Activated T-helper 1 cell treated with anti-CD3 and anti-CD28 coated beads, Interleukin-12 subunit alpha, Interleukin-12 subunit beta, Interleukin-2, Interleukin-4 antibody, amounts not matched to agents 30 ng/mL and 10 ng/mL and 1 ng/mL, durations not matched to agents 14 hours and 24 hours and 36 hours (primary cell): ENCODE results near the gene CD9. TPM values are rescaled to one million over a fixed set of nuclear protein-coding genes. Genes with fewer than 3 reads are reported as not detected.

Experiments
- DNase-seq: peaks from one replicate; pipeline ENCODE4 v3.0.0; 2021; ENCODE audit warnings: low spot score
- H3K27ac Mint-ChIP-seq: one replicate; pipeline ENCODE4 v1.8.0; 2021; ENCODE audit warnings: mild to moderate bottlenecking, mixed read lengths
- H3K27me3 Mint-ChIP-seq: one replicate; pipeline ENCODE4 v1.8.0; 2022; ENCODE audit warnings: mild to moderate bottlenecking, moderate library complexity, mixed read lengths; ENCODE audit not compliant: insufficient read depth
- H3K36me3 Mint-ChIP-seq: one replicate; pipeline ENCODE4 v1.8.0; 2021; ENCODE audit warnings: low read depth, mixed read lengths
- H3K4me1 Mint-ChIP-seq: one replicate; pipeline ENCODE4 v1.8.0; 2021; ENCODE audit warnings: low read depth, mixed read lengths
- H3K4me3 Mint-ChIP-seq: one replicate; pipeline ENCODE4 v1.8.0; 2021; ENCODE audit warnings: mild to moderate bottlenecking, moderate library complexity, mixed read lengths
- H3K9me3 Mint-ChIP-seq: one replicate; pipeline ENCODE4 v1.8.0; 2021; ENCODE audit warnings: mixed read lengths
- intact Hi-C: fragments of 100-400 bp; cut with micrococcal nuclease; formaldehyde crosslinking; loops from one replicate; pipeline ENCODE4 v1.15.1; 2024
- total RNA-seq: library from RNA; stranded (reverse); gene quantifications from 2 replicates; pipeline ENCODE4 v1.2.3, GENCODE V29; 2022

Gene CD9
- total RNA-seq, 1 donor from 2014 or later = 50.9 TPM

DNA sequence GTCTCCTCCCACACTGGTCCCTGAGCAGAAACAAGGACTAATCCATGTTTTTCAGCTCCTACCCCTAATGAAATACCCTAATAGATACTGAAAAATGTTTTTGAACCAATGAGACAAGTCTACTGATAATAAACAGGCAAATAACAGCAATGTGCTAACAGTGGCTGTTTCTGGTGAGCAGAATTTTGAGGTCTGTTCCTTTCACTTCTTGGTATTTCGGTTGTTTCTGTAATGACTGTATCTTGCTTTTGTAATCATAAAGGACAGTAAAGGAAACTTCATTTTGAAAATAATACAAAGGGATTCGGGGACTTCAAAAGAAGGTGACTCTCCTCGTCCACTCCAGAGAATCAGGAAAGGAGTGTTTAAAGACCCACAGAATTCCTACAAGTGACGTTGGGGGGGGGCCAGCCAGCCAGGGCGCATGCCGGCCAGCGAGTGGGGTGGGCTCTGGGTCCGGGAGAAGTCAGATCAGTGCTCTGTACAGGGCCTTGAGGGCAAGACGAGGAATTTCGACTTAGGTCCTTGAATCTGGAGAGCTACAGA lies 1.1 kb upstream of the CD9 start:
- H3K27ac Mint-ChIP-seq = peak overlapping the region; percentile 45
- peak overlapping the region; percentile 50 for H3K4me3 Mint-ChIP-seq
- intact Hi-C loops = loop anchor here (1.0 to 10.0 kb wide), 4 partner anchors 32 to 214 kb away; no protein-coding TSS in a partner anchor
- peaks cover 27% of the 10 kb centered on the region for H3K27me3 Mint-ChIP-seq
- peaks cover 36% of the 10 kb centered on the region for H3K4me1 Mint-ChIP-seq
- no peak for DNase-seq
- no peaks in the 10 kb centered on the region for H3K9me3 Mint-ChIP-seq
- no peaks in the 10 kb centered on the region for H3K36me3 Mint-ChIP-seq

DNA sequence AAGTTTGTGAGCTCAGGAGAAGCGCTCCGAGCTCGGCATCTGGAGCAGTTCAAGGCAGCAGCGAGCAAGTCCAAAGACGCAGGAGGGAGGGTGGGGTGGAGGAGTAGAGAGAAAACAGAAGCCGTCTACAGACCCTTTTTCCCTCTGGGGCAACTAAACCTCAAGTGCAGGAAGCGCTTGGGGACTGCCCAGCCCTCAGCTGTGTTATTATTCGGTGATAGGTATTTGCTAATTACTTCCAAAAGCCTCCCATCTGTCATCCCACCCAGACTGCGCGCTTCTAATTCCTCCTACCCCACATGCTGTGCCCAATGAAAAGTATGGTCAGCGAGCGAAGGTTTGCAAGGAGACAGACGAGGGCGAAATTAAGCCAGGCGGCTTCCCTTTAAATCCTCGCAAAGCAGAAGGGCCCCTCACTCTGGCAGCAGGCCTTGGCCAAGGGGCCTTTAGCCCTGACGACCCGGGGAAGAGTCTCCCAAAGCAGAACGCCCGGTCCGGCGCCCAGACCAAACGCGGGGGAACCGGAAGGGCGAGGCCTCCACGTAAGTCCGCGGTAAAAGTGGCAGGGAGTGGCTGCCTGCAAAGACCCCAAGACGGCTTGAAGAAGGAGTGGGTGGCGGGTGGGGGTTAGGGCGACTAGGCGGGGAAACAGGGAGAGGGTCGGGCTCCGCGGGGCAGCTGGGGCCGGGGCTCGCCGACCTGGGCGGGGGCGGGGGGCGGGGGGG lies 507 bp upstream of the CD9 start:
- peaks cover 36% of the 10 kb centered on the region for H3K4me1 Mint-ChIP-seq
- no peak for DNase-seq
- peaks cover 27% of the 10 kb centered on the region for H3K27me3 Mint-ChIP-seq
- intact Hi-C loops = loop anchor here (1.0 to 10.0 kb wide), 6 partner anchors 15 to 215 kb away; no protein-coding TSS in a partner anchor
- H3K9me3 Mint-ChIP-seq = no peaks in the 10 kb centered on the region
- H3K27ac Mint-ChIP-seq = peak overlapping the region; percentile 45
- H3K4me3 Mint-ChIP-seq = peak overlapping the region; percentile 50
- no peaks in the 10 kb centered on the region for H3K36me3 Mint-ChIP-seq

DNA sequence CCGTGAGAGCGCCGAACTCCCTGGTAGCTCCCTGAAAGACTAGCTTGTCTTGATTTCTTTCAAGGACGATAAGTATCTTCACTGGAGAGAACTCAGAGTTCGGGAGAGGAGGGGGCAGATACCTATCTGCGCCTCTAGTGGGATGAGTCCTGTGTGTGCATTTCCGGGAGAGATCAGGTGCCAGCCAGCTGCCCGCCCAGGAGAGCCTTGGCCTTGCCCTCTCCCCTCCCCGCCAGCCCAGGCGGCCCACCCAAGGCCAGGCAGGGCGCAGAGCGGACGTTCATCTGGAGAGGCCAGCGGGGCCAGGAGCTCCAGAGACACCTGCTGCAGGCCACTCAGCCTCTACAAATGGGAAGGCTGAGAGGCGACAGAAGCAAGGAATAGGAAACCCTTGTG lies 1.0 kb downstream of the CD9 start:
- DNase-seq = no peak
- H3K27me3 Mint-ChIP-seq = peaks cover 27% of the 10 kb centered on the region
- no peaks in the 10 kb centered on the region for H3K9me3 Mint-ChIP-seq
- peaks cover 34% of the 10 kb centered on the region for H3K4me1 Mint-ChIP-seq
- intact Hi-C loops = loop anchor here (2.0 kb wide), 2 partner anchors 14 to 32 kb away; no protein-coding TSS in a partner anchor
- no peak overlapping the region for H3K27ac Mint-ChIP-seq
- no peaks in the 10 kb centered on the region for H3K36me3 Mint-ChIP-seq
- H3K4me3 Mint-ChIP-seq = peak overlapping the region; percentile 78

DNA sequence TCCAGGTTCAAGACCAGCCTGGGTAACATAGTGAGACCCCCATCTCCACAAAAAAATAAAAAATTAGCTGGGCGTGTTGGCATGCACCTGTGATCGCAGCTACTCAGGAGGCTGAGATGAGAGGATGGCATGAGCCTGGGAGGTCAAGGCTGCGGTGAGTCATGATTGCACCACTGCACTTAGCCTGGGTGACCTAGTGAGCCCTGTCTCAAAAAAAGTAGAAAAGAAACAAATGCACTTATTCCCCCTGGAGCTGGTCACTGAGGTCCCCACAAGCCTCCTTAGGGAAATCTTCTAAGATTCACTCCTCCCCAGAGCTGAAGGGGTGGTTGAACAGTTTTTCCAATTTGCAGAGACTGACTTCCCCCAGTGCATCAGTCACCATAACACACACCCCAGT lies 1.6 kb downstream of the CD9 start:
- H3K9me3 Mint-ChIP-seq = no peaks in the 10 kb centered on the region
- H3K36me3 Mint-ChIP-seq = no peaks in the 10 kb centered on the region
- H3K4me1 Mint-ChIP-seq = peaks cover 32% of the 10 kb centered on the region
- DNase-seq = no peak
- H3K27me3 Mint-ChIP-seq = peaks cover 27% of the 10 kb centered on the region
- H3K27ac Mint-ChIP-seq = no peak overlapping the region
- peak overlapping the region; percentile 78 for H3K4me3 Mint-ChIP-seq
- intact Hi-C loops = loop anchor here (2.0 kb wide), 2 partner anchors 13 to 33 kb away; no protein-coding TSS in a partner anchor

DNA sequence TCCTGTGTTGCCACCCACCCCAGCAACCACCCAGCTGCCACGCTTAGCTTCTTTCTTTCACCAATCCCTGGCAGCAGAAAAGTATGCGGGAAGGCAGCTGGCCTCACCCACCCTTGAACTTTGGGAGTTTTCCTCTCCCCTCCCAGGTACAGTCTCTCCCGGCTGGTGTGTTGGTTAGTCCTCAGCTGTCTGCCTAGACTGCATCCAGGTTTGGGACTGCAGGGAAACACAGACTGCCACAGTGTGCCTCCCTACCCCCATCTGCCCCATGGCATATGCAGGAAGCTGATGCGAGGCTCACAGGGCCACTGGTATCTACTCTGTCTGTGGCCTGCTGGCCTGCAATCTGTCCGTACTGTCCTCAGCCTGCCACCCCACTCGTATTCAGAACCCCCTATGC lies 2.1 kb downstream of the CD9 start:
- Mint-ChIP-seq H3K27me3 (peaks cover 27% of the 10 kb centered on the region), H3K27ac (no peak overlapping the region)

DNA sequence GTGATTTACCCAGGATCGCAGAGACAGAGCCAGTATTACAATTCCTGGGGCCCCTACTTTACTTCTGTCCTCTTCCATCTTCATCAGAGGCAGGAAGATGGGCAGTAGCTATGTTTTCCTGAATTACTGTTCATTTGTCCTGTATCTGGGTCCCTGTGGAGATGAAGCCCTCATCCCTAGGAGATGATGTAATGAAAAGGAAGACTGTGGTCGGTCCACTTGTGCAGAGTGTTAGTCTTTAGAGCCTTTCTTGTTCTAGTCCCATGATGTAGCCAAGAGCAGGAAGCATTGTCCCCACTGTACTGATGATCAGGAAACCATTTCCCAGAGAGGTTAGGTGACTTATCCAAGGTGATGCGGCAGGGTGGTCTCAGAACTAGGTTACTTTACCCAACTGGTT lies 2.6 kb downstream of the CD9 start:
- intact Hi-C loops = no loop called here
- Mint-ChIP-seq H3K27me3 (peaks cover 27% of the 10 kb centered on the region), H3K27ac (no peak overlapping the region)

More for the DNA sequence above, 2.1 kb downstream of the CD9 start:
- no peaks in the 10 kb centered on the region for H3K9me3 Mint-ChIP-seq
- peaks cover 32% of the 10 kb centered on the region for H3K4me1 Mint-ChIP-seq
- DNase-seq = no peak
- intact Hi-C loops = no loop called here
- no peaks in the 10 kb centered on the region for H3K36me3 Mint-ChIP-seq
- peak overlapping the region; percentile 21 for H3K4me3 Mint-ChIP-seq

DNA sequence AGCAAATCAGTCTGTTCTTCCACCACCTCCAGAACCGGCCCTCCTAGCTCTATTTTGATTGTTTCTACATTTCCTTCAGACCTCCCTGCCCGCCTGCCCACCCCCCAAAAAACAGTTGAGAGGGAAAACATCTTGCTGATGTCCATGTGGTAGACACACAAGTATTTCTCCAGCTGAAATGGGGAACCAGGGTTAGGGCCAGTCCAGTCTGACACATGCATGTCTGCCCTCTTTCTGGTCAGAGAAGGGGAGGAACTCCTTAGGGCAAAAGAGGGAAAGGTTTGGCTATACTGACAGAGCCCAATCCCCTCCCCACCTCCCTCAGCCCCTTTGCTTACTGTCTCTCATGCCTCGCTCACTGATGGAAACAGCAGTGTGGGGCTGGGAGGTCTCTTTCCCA lies 3.4 kb downstream of the CD9 start:
- Mint-ChIP-seq H3K27me3 (peaks cover 24% of the 10 kb centered on the region), H3K27ac (no peak overlapping the region), H3K4me1 (peaks cover 26% of the 10 kb centered on the region), H3K36me3 (no peaks in the 10 kb centered on the region), H3K9me3 (no peaks in the 10 kb centered on the region), H3K4me3 (no peak overlapping the region)
- DNase-seq = no peak
- intact Hi-C loops = no loop called here

More for the DNA sequence above, 2.6 kb downstream of the CD9 start:
- no peak for DNase-seq
- no peaks in the 10 kb centered on the region for H3K9me3 Mint-ChIP-seq
- H3K4me1 Mint-ChIP-seq = peaks cover 32% of the 10 kb centered on the region
- no peak overlapping the region for H3K4me3 Mint-ChIP-seq
- H3K36me3 Mint-ChIP-seq = no peaks in the 10 kb centered on the region

DNA sequence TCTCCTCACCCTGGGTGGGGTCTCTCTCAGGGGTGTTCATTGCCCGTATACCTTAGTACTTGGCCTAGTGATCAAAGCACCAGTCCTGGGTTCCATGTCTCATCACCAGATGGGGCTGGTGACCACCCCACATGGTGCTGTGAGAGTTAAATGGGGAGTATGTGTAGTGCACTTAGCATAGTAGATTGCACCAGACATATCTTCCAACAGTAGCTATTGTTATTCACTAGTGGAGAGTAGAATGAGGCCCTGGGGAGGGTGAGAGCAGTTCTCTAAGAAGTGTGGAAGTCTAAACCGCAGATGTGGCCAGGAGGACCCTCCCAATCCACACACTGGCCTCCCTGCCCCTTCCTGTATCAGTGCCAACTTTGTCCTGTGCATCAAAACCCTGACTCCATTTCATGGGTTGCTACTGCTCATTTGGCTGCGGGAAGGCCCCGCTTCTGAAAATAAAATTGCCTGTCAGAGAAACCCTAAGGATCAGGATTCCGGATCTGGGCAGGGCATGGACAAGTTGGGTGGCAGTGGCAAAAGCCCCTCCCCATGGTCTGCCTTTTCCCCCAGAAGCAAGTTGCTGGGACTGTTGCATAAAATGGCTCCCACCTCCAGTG lies 4.4 kb downstream of the CD9 start:
- no peak for DNase-seq
- Mint-ChIP-seq H3K4me1 (peaks cover 20% of the 10 kb centered on the region), H3K27ac (peak overlapping the region; percentile 23), H3K27me3 (peaks cover 16% of the 10 kb centered on the region), H3K4me3 (no peak overlapping the region), H3K36me3 (peaks cover 1% of the 10 kb centered on the region), H3K9me3 (no peaks in the 10 kb centered on the region)
- intact Hi-C loops = no loop called here

DNA sequence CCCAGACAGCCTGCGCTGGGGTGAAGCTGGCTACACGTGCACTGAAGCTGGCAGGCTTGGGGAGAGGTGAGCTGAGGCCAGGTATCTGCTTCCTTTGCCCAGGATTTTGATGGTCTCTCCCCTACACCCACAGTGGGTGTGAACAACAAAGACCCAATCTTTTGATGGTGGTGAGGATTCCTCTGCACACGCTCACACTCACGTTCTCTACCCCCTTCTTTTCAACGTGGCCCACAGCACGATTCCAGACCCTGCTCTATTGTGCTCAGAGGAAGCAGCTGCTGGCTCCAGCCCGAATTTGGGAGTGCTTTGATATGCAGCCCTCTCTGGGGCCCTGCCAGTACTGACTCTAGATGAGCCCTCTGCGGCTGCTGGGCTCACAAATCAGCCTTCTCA lies 4.9 kb downstream of the CD9 start:
- Mint-ChIP-seq H3K27me3 (peaks cover 13% of the 10 kb centered on the region), H3K36me3 (peaks cover 1% of the 10 kb centered on the region), H3K27ac (peak overlapping the region; percentile 75), H3K9me3 (no peaks in the 10 kb centered on the region), H3K4me1 (peaks cover 20% of the 10 kb centered on the region), H3K4me3 (peak overlapping the region; percentile 27)
- no peak for DNase-seq
- intact Hi-C loops = no loop called here

DNA sequence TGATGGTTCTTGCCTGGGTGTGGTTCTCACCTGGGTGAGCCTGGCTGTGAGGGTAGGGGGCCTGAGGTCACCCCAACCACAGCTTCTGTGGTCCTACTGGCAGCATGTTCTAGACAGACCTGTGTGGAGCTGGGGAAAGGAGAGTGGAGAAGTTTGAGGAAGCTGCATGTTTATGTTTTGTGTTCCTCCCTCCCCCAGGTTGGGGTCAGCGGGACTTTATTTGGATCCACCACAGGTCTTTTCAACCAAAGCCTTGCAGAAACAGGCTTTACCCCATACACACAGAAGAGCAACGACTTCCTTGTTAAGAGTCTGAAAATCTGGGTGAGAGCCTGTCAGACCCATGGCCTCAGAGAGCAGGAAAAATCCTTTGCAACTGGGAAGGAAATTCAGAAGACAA lies 5.6 kb downstream of the CD9 start:
- no peak for DNase-seq
- no peak overlapping the region for H3K27ac Mint-ChIP-seq
- H3K27me3 Mint-ChIP-seq = peaks cover 13% of the 10 kb centered on the region
- H3K9me3 Mint-ChIP-seq = no peaks in the 10 kb centered on the region
- intact Hi-C loops = no loop called here
- H3K36me3 Mint-ChIP-seq = peaks cover 1% of the 10 kb centered on the region
- H3K4me1 Mint-ChIP-seq = peaks cover 20% of the 10 kb centered on the region
- H3K4me3 Mint-ChIP-seq = no peak overlapping the region

DNA sequence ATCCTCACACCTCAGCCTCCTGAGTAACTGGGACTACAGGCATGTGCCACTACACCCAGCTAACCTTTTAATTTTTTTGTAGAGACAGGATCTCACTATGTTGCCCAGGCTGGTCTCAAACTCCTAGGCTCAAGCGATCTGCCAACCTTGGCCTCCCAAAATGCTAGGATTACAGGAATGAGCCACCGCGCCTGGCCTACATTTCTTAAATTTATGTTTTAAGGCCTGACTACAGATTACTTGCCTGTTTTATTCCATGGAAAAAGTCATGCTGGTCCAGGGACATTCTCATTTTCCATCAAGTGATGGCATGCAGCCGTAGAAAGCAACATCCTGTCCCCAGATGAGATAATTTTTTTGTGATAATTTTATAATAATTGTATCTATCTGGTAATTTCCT lies 6.1 kb downstream of the CD9 start:
- H3K4me3 Mint-ChIP-seq = no peak overlapping the region
- H3K36me3 Mint-ChIP-seq = peaks cover 1% of the 10 kb centered on the region
- no peak overlapping the region for H3K27ac Mint-ChIP-seq
- DNase-seq = no peak
- intact Hi-C loops = no loop called here
- no peaks in the 10 kb centered on the region for H3K9me3 Mint-ChIP-seq
- peaks cover 15% of the 10 kb centered on the region for H3K27me3 Mint-ChIP-seq
- peaks cover 20% of the 10 kb centered on the region for H3K4me1 Mint-ChIP-seq

DNA sequence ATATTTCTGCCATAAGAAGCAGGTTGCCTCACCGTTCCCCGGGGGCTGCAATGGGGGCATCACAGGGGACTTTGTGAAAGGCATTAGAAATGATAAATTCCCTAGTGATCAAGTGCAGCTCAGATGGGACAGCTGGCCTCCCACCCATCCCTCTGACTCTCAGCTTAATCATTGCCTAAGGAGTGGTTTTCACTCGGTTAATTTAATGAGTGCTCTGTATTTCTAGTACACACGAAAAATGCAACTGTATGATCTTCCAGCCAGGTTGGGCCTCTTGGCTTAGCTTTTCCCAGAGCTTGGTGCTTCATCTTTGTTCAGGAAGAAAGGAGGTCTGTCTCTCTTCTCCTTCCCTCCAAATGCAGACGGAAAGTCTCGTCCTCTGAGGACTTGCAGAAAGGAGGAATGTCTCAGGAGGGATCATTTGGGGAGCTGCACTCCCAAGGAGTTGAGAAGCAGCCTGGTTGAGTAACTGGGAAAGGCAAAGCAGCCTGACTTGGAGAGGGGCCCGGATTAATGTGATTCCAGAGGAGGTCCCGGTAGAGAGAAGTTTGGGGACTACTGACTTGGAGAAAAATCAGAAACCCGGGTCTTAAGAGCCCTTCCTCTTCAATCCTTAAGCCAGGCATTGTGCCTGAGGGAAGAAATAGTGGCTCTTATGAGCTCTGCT lies 7.2 kb downstream of the CD9 start:
- intact Hi-C loops = no loop called here
- Mint-ChIP-seq H3K4me3 (no peak overlapping the region), H3K27ac (no peak overlapping the region)

DNA sequence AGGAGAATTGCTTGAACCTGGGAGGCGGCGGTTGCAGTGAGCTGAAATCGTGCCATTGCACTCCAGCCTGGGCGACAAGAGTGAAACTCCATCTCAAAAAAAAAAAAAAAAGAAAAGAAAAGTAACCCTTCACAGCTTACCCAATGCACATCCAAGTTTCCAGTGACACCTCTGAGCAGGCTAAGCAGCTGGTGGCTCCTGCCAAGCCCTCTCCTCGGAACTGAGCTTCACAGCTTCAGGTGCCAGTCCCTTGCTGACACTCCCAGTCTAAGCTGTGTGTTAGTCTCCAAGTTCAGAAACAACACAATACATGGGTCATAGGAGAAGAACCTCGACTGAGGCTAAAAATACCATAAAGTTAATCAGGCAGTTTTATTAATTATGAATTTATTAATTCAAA lies 7.9 kb downstream of the CD9 start:
- peaks cover 14% of the 10 kb centered on the region for H3K4me1 Mint-ChIP-seq
- H3K27me3 Mint-ChIP-seq = peaks cover 6% of the 10 kb centered on the region
- H3K4me3 Mint-ChIP-seq = no peak overlapping the region
- H3K36me3 Mint-ChIP-seq = peaks cover 1% of the 10 kb centered on the region
- H3K9me3 Mint-ChIP-seq = no peaks in the 10 kb centered on the region
- H3K27ac Mint-ChIP-seq = no peak overlapping the region
- intact Hi-C loops = no loop called here
- DNase-seq = no peak

More for the DNA sequence above, 7.2 kb downstream of the CD9 start:
- peaks cover 10% of the 10 kb centered on the region for H3K27me3 Mint-ChIP-seq
- H3K9me3 Mint-ChIP-seq = no peaks in the 10 kb centered on the region
- peaks cover 1% of the 10 kb centered on the region for H3K36me3 Mint-ChIP-seq
- DNase-seq = no peak
- H3K4me1 Mint-ChIP-seq = peaks cover 19% of the 10 kb centered on the region
